GM23248 (cell line): ENCODE results near the gene YOD1. TPM values are rescaled to one million over a fixed set of nuclear protein-coding genes. Genes with fewer than 3 reads are reported as not detected.

Source experiments
- DNase-seq: peaks from one replicate; pipeline ENCODE4 v3.0.0-alpha.2; 2015
- H2AFZ ChIP-seq: fragments of 200-600 bp; sonication (generic); 2 replicates; pipeline ENCODE4 v1.6.1; 2016; ENCODE audit warnings: antibody characterized with exemption
- H3F3A ChIP-seq: fragments of 200-600 bp; sonication (generic); 2 replicates; pipeline ENCODE4 v1.6.1; 2016; ENCODE audit warnings: mild to moderate bottlenecking, antibody characterized with exemption, mixed run types; ENCODE audit not compliant: insufficient read depth
- H3K27ac ChIP-seq: fragments of 200-600 bp; sonication (generic); 2 replicates; pipeline ENCODE4 v1.5.1; 2016; ENCODE audit warnings: mild to moderate bottlenecking
- H3K27me3 ChIP-seq: fragments of 200-600 bp; sonication (generic); replicated peaks from 2 replicates; pipeline ENCODE4 v1.6.1; 2016; ENCODE audit warnings: mild to moderate bottlenecking; ENCODE audit not compliant: insufficient read depth
- H3K36me3 ChIP-seq: fragments of 200-600 bp; sonication (generic); 2 replicates; pipeline ENCODE4 v1.6.1; 2016; ENCODE audit warnings: low read depth, mild to moderate bottlenecking
- H3K4me1 ChIP-seq: fragments of 200-600 bp; sonication (generic); 2 replicates; pipeline ENCODE4 v1.6.1; 2016; ENCODE audit warnings: mild to moderate bottlenecking; ENCODE audit not compliant: insufficient read depth
- H3K4me2 ChIP-seq: fragments of 200-600 bp; sonication (generic); one replicate; pipeline ENCODE4 v1.6.1; 2016; ENCODE audit warnings: mild to moderate bottlenecking; ENCODE audit not compliant: unreplicated experiment
- H3K4me3 ChIP-seq: fragments of 200-600 bp; sonication (generic); 2 replicates; pipeline ENCODE4 v1.5.1; 2016; ENCODE audit warnings: mild to moderate bottlenecking
- H3K79me2 ChIP-seq: fragments of 200-600 bp; sonication (generic); 2 replicates; pipeline ENCODE4 v1.6.1; 2016; ENCODE audit warnings: mild to moderate bottlenecking; ENCODE audit not compliant: insufficient read depth
- H3K9ac ChIP-seq: fragments of 200-600 bp; sonication (generic); 2 replicates; pipeline ENCODE4 v1.6.1; 2016; ENCODE audit warnings: mild to moderate bottlenecking
- H3K9me2 ChIP-seq: fragments of 200-600 bp; sonication (generic); 2 replicates; pipeline ENCODE4 v1.6.1; 2016; ENCODE audit warnings: mixed run types, mild to moderate bottlenecking, moderate library complexity; ENCODE audit not compliant: insufficient read depth
- H3K9me3 ChIP-seq: fragments of 200-600 bp; sonication (generic); one replicate; pipeline ENCODE4 v1.6.1; 2017; ENCODE audit warnings: low read depth
- H4K20me1 ChIP-seq: fragments of 200-600 bp; sonication (generic); 2 replicates; pipeline ENCODE4 v1.6.0; 2016; ENCODE audit not compliant: insufficient read depth
- EZH2 ChIP-seq: fragments of 200-600 bp; sonication (generic); IDR thresholded peaks from 2 replicates; pipeline ENCODE4 v1.6.1; 2018; ENCODE audit warnings: antibody characterized with exemption, mild to moderate bottlenecking; ENCODE audit not compliant: insufficient read depth, poor library complexity, severe bottlenecking
- EZH2phosphoT487 ChIP-seq: fragments of 200-600 bp; sonication (generic); IDR thresholded peaks from 2 replicates; pipeline ENCODE4 v1.6.1; 2018; ENCODE audit warnings: antibody characterized with exemption, moderate library complexity, mild to moderate bottlenecking, low read depth; ENCODE audit not compliant: insufficient read depth
- WGBS, 2 experiments: methylation state at CpG; one replicate each; pipeline ENCODE4 v1.1.6; 2015 to 2017; ENCODE audit warnings: low lambda C conversion rate in 2 of 2, low coverage in 1 of 2; ENCODE audit errors: missing lambda C conversion rate in 2 of 2; 5-methylcytosine and 5-hydroxymethylcytosine counted together
- in situ Hi-C: fragments of 300-500 bp; cut with MboI; formaldehyde crosslinking; loops from 2 replicates; pipeline ENCODE4 v1.15.0; 2020
- polyA plus RNA-seq: library from polyadenylated mRNA; unstranded; fragments of >200 nt; fragmentation: Nextera tagmentation; extraction: Ambion mirVana; gene quantifications from 2 replicates; pipeline ENCODE4 v1.2.1, GENCODE V29; 2016
- total RNA-seq: library from RNA; depleted of rRNA; stranded (reverse); fragments of >200 nt; shearing (Covaris generic); gene quantifications from 2 replicates; pipeline ENCODE4 v1.2.3, GENCODE V29; 2014

YOD1 gene
- total and polyA plus RNA-seq, 2 experiments from 2014 or later: 2.4 to 6.7 TPM

DNA sequence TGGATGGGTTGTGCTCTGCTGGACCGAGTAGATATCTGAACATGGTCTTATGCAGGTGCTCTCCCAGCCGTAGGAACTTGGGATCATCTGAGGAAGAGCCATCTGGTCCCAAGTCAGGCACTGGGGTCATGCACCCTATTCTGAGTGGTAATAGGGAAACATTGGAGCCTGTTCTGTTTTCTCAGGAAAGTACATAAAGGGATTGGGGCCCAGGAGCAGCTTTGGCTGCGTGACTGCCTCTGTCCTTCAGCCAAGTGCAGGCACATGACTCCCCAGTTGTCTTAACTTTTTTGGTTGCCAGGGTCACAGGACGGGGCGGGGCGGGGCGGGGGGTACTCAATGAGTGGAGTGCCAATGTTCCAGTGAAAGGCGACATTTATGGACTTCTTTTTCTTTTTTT, 13.6 kb upstream of the YOD1 start:
- no peaks in the 10 kb centered on the region for H3K9me2 ChIP-seq
- H3K9me3 ChIP-seq: no peaks in the 10 kb centered on the region
- H3K36me3 ChIP-seq: no peaks in the 10 kb centered on the region
- WGBS, 2 experiments: 69 to 72% methylated on average over 3 to 8 of the region's 8 CpGs
- DNase-seq: no peak
- H3K4me1 ChIP-seq: no peaks in the 10 kb centered on the region
- no peak overlapping the region for H2AFZ ChIP-seq
- no peaks in the 10 kb centered on the region for H3K27me3 ChIP-seq
- no peaks in the 10 kb centered on the region for H4K20me1 ChIP-seq
- H3K79me2 ChIP-seq: no peaks in the 10 kb centered on the region
- H3K4me2 ChIP-seq: no peak overlapping the region
- in situ Hi-C loops: no loop called here
- TF ChIP-seq EZH2: no peak
- TF ChIP-seq EZH2phosphoT487: no peak
- H3F3A ChIP-seq: no peaks in the 10 kb centered on the region
- no peak overlapping the region for H3K4me3 ChIP-seq
- no peak overlapping the region for H3K9ac ChIP-seq
- no peak overlapping the region for H3K27ac ChIP-seq

DNA sequence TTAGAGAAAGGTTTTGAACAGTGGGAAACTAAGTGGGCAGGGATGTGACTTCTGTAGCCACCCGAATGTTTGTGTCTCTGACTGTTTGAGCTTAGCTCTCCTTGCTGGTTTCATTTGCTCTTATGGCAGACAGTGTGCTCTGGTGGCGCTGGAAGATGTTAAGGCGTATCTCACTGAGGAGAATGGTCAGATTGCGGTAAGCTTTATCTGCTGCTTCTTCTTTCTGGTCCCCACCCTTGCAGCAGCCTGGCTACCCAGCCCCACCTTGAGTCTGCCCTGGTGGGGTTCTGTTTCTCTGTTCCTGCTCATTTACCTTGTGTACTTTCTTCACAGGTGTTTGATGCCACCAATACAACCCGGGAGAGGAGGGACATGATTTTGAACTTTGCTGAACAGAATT, 12.0 kb upstream of the YOD1 start:
- in situ Hi-C loops: no loop called here
- no peaks in the 10 kb centered on the region for H4K20me1 ChIP-seq
- no peak overlapping the region for H3K9ac ChIP-seq
- no peaks in the 10 kb centered on the region for H3K27me3 ChIP-seq
- H3K4me1 ChIP-seq: no peaks in the 10 kb centered on the region
- no peak overlapping the region for H3K4me2 ChIP-seq
- DNase-seq: no peak
- H3K9me3 ChIP-seq: no peaks in the 10 kb centered on the region
- no peaks in the 10 kb centered on the region for H3K9me2 ChIP-seq
- H3K36me3 ChIP-seq: no peaks in the 10 kb centered on the region
- H3K79me2 ChIP-seq: no peaks in the 10 kb centered on the region
- no peak overlapping the region for H3K4me3 ChIP-seq
- H3F3A ChIP-seq: no peaks in the 10 kb centered on the region
- H2AFZ ChIP-seq: no peak overlapping the region
- no peak overlapping the region for H3K27ac ChIP-seq
- no peak for TF ChIP-seq EZH2
- no peak for TF ChIP-seq EZH2phosphoT487
- 93 to 95% methylated on average over 5 of the region's 5 CpGs for WGBS, 2 experiments

DNA sequence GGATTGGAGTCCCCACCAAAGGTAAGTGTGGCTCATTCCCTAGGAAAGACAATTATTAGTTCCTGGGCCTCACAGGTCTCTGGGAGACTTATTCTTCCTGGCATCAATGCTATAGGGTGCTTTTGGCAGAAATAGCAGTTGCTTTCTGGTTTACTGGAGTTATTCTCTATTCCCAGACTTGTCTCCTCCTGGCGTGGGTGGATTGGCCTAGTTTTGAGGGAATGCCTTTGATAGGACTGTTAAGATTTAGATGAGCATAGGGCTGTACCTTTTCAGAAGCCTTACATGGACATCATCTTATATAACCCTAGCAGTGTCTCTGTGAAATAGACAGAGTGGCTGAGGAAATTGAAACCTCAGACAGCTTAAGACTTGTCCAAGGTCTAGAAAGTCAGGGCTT, 11.1 kb upstream of the YOD1 start:
- no peaks in the 10 kb centered on the region for H3K36me3 ChIP-seq
- no peaks in the 10 kb centered on the region for H3K79me2 ChIP-seq
- H3K9me3 ChIP-seq: no peaks in the 10 kb centered on the region
- no peak overlapping the region for H3K27ac ChIP-seq
- in situ Hi-C loops: no loop called here
- no peak for TF ChIP-seq EZH2phosphoT487
- no peak for TF ChIP-seq EZH2
- H3K9ac ChIP-seq: no peak overlapping the region
- WGBS, 2 experiments: 39 to 40% methylated on average over 1 of the region's 1 CpG
- H4K20me1 ChIP-seq: no peaks in the 10 kb centered on the region
- no peaks in the 10 kb centered on the region for H3K27me3 ChIP-seq
- no peak for DNase-seq
- H3K4me1 ChIP-seq: no peaks in the 10 kb centered on the region
- no peak overlapping the region for H3K4me2 ChIP-seq
- H3K9me2 ChIP-seq: no peaks in the 10 kb centered on the region
- H2AFZ ChIP-seq: no peak overlapping the region
- H3K4me3 ChIP-seq: no peak overlapping the region
- H3F3A ChIP-seq: no peaks in the 10 kb centered on the region

DNA sequence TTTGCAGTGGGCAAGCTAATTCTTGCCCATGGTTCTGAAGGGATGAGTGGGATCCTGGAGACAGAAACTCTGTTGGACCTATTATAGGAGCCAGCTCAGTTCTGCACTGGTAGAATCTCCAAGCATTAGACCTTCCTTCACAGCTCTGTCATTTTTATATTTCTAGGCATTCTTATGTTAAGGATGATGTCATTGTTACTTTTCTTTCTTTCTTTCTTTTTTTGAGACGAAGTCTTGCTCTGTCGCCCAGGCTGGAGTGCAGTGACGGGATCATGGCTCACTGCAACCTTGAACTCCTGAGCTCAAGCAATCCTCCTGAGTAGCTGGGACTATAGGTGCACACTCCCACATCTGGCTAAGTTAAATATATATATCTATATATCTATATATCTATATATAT, 9.6 kb upstream of the YOD1 start:
- Histone ChIP-seq H3K9me3 (no peaks in the 10 kb centered on the region), H3K4me1 (no peaks in the 10 kb centered on the region), H3K79me2 (no peaks in the 10 kb centered on the region), H4K20me1 (no peaks in the 10 kb centered on the region), H3K4me2 (no peak overlapping the region), H3K4me3 (no peak overlapping the region), H3K9me2 (no peaks in the 10 kb centered on the region), H3K9ac (no peak overlapping the region), H3F3A (no peaks in the 10 kb centered on the region), H3K27ac (no peak overlapping the region), H3K27me3 (no peaks in the 10 kb centered on the region), H2AFZ (no peak overlapping the region), H3K36me3 (no peaks in the 10 kb centered on the region)
- TF ChIP-seq EZH2phosphoT487: no peak
- TF ChIP-seq EZH2: no peak
- 85 to 91% methylated on average over 3 of the region's 3 CpGs for WGBS, 2 experiments
- DNase-seq: no peak
- in situ Hi-C loops: no loop called here

DNA sequence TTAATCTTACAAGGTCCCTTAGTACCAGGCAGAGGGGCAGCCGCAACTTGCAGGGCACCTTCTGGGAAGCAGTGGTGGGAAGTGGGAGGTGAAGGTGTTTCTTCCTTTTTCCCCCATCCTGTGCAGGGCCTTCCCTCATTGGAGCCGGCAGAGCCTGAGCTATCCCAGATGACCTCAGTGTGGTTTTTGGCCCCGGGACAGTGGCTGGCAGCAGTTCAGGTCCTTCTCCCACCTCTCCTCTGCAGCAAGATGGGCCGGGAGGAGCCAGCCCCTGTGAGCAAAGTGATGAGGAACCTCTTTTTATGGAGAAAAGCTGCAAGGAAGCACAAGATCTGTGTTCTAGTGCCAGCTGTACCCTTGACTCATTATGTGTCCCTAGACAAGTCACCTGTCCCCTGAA, 8.9 kb upstream of the YOD1 start:
- no peaks in the 10 kb centered on the region for H3K36me3 ChIP-seq
- TF ChIP-seq EZH2phosphoT487 (no peak), EZH2 (no peak)
- in situ Hi-C loops: no loop called here

More for the DNA sequence above, 8.9 kb upstream of the YOD1 start:
- no peaks in the 10 kb centered on the region for H3K79me2 ChIP-seq
- no peak for DNase-seq
- no peaks in the 10 kb centered on the region for H3K27me3 ChIP-seq
- no peak overlapping the region for H2AFZ ChIP-seq
- no peaks in the 10 kb centered on the region for H4K20me1 ChIP-seq
- H3K9me3 ChIP-seq: no peaks in the 10 kb centered on the region
- H3F3A ChIP-seq: no peaks in the 10 kb centered on the region
- no peak overlapping the region for H3K4me3 ChIP-seq
- no peaks in the 10 kb centered on the region for H3K9me2 ChIP-seq
- H3K4me1 ChIP-seq: no peaks in the 10 kb centered on the region
- WGBS, 2 experiments: 47 to 53% methylated on average over 4 of the region's 4 CpGs
- no peak overlapping the region for H3K4me2 ChIP-seq
- H3K27ac ChIP-seq: no peak overlapping the region
- no peak overlapping the region for H3K9ac ChIP-seq
